HG02852 (cell line): ENCODE data around the gene SIGLEC7.
"Not testable (repeated sequence)": the region's sequence is repeated elsewhere in the genome, so short reads cannot be mapped to it uniquely, and the experiment has no call there.

Experiments used
- ATAC-seq: cut with Tn5 transposase; IDR thresholded peaks from one replicate; pipeline ENCODE4 v1.9.1; 2021; ENCODE audit warnings: mild to moderate bottlenecking, moderate library complexity; ENCODE audit not compliant: unreplicated experiment

Gene SIGLEC7

DNA sequence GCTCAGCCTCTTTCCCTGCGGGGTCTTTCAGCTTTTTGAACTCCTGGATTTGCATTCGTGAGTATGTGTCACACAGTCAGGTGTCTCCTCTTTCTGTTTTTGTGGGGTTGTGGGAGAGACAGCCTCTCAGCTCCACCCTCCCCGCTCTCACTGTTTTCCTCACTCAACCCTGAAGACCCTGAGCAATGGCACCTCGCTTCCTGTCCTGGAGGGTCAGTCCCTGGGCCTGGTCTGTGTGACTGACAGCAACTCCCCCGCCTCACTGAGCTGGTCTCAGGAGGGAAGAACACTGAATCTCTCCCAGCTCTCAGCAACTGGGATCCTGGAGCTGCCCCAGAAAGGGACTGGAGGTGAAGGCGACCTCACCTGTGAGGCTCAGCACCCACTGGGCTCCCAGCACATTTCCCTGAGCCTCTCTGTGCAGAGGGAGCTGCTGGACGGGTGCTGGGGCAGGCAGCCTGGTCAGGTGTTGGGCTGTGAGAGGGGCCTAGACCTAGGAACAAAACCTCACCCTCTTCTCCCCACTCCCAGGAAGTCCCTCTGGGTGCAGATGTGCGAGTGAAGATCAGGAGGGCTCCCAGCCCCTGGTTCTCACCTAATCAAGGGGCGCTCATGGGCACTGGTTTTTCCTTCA is 4.2 kb upstream of the SIGLEC7 start:
- no peak for ATAC-seq

DNA sequence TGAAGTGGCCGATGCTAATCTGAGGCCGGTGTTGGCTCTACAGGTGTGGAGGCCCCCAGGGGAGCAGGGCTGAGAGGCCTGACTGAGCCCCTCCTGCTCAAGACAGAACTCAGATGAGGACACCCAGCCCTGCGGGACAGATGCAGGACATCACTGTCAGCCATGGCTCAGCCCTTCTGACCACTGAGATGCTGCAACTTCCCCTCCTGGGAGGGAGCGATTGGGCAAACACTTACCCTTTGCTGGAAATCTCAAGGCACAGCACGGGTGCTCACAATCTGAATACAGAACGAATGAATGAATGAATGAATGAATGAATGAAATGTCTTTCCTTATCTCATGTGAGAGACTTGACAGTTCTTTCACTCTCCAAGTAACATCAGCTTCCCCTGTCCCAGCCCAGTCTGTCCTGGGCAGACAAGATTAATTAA is 3.5 kb upstream of the SIGLEC7 start:
- ATAC-seq = no peak

- ATAC-seq = no peak
These were observed 2.6 kb upstream of the SIGLEC7 start for GRCh38 chr19:51139299-51140014.

DNA sequence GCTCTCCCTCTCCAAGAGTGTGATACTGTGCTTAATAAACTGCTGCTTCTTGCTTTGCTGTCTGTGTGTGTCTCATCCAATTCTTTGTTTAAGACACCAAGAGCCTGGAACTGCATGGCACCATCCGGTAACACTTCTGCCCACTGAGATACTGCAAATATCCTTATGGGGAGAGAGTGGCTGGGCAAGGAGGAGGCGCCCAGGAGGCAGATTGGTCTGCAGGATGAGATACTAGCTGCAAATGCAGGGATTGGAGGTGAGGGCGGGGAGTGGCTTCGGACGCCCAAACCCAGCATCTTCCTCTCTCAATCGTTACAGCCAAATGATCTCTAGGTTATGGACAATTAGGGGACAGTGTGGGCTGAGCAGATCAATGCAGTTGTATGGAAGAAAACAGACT is 1.7 kb upstream of the SIGLEC7 start:
- ATAC-seq = no peak

- ATAC-seq = no peak
These were observed 920 bp upstream of the SIGLEC7 start for GRCh38 chr19:51141181-51141580.

DNA sequence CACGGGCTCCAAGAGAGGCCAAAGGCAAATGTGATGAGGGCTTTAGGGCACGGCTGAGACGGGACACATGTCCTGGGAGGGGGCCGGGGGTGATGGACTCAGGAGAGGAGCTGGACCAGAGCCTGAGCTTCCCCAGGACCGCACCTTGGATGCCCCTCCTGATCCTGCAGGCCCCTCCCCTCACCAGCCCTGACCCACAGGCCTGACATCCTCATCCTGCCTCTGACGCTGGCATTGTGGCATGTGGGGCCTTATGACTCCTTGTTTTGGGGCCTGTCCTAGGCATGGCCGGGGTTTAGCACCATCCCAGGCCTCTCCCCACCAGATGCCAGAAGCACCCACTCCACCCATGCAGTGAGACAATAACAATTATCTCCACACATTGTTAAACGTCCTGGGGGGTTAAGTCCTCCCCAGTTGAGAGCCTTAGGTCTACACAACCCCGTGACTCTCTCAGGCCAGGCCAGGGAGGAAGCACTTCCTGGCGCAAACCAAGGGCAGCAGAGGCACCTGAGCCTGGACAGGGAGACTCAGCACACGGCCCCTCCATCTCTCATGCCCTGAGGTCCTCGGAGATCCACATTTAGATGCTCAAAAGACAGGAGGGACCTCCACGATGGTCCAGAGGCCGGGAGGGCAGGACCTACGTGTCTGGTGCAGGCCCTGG is 841 bp downstream of the SIGLEC7 start:
- not testable (repeated sequence) for ATAC-seq

DNA sequence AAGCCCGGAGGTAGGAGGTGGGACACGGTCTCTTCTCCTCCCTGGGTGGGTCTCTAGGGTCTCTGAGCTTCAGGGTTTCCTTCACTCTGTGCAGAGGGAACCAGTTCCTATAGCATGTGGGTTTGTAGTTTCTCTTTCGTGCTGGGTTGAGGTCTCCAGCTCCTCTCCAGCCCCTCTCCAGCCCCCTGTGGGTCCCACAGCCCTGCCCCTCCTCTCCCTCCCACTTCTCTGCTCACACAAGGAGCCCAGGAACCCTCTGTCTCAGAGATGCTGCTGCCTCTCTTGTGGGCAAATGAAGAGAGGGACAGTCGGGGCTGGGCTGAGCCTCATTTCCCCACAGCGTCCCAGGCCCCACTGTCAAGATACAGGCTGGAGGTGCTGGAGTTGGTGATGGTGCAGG is 1.4 kb downstream of the SIGLEC7 start:
- ATAC-seq = no peak

- ATAC-seq = no peak
These were observed 2.5 kb downstream of the SIGLEC7 start for GRCh38 chr19:51144482-51145045.

GRCh38 chr19:51145916-51146493 is 3.9 kb downstream of the SIGLEC7 start:
- ATAC-seq = no peak

DNA sequence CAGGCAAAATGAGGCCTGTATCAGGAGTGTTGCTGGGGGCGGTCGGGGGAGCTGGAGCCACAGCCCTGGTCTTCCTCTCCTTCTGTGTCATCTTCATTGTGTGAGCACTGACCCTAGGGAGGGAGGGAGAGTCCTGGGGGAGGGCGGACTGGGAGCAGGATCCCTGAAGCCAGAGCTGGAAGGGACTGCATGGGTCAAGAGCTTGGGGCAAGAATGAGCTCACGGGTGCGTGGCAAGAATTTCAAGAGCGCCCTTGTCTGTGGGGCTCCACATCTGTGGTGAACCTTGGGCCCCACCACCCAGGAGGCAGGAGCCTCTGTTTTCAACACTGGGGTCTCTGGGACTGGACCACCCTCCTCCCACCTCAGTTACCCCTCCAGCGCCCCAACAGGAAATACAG is 4.7 kb downstream of the SIGLEC7 start:
- no peak for ATAC-seq

GRCh38 chr19:51147663-51148062 is 5.6 kb downstream of the SIGLEC7 start:
- no peak for ATAC-seq

DNA sequence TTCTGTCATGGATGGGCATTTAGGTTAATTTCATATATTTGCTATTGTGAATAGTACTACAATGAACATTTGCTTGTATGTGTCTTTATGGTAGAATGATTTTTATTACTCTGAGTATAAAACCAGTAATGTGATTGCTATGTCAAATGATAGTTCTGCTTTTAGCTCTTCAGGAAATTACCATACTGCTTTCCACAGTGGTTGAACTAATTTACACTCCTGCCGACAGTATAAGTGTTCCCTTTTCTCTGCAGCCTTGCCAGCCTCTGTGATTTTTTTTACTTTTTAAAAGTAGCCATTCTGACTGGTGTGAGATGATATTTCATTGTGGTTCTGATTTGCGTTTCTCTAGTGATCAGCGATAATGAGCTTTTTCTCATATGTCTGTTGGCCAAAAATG is 6.5 kb downstream of the SIGLEC7 start:
- ATAC-seq = no peak

GRCh38 chr19:51150627-51151026 is 8.5 kb downstream of the SIGLEC7 start:
- ATAC-seq = no peak

- ATAC-seq = no peak
These were observed 14.6 kb downstream of the SIGLEC7 start for GRCh38 chr19:51156710-51157109.

DNA sequence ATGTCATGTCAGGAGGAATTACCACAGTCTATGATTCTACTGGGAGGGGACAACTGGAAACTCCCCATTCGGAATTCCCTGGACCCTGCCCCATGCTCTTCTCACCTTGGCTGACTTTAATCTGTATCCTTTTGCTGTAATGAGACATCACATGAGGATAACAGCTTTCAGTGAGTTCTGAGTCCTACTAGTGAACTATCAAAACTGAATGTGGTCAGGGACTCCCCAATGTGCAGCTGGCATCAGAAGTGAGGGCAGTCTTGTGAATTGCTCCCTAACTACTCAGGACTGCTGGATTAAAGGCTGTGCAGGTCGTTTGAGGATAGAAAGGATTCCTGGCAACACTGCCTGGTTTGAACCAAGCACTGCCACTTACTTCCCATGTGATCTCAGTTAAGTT is 15.2 kb downstream of the SIGLEC7 start:
- ATAC-seq = no peak

DNA sequence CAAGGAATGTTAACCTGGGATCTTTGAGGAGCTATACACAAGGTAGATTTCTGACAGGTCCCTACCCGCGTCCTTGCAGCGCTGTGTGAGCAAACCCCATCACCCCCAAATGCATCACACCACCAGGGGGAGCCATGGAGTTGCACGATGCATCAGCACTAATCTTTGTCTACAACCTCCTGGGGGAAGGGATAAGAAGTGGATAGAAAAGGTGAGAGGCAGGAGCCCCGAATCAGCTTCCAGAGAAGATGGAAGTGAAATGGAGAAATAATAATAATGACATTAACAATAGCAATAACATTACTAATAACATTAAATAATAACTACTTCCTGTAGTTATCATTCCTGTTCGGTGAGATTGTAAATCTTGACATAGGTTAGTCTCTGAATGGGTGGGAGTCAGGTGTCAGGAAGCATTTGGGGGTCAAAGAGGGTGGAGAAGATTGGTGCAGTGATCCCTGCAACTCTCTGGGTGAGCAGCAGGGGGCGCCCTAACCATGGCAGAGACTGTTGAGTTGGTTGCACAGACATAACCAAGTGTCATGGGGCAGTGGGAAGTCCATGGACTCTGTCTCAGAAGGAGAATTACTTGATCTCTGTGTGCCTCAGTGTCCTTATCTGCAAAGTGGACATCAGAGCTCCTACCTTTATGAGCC is 16.5 kb downstream of the SIGLEC7 start:
- ATAC-seq = no peak

DNA sequence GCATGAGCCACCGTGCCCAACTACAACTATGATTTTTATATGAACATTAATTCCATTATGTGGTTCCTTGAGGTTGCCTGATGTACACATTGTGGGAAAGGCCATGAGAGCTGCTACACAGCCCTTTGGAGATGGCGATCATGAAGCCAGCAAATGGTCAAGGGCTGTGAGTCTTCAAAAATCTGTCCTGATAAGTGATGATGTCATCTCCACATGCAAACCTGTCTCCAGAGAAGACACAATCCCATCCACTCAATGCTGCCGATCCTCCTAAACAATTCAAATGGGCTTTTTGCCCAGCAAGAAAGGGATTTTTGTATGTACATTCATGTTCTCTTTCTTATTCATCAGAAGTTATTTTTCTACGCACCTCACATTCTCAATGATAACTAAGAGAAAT is 17.6 kb downstream of the SIGLEC7 start:
- ATAC-seq = no peak

DNA sequence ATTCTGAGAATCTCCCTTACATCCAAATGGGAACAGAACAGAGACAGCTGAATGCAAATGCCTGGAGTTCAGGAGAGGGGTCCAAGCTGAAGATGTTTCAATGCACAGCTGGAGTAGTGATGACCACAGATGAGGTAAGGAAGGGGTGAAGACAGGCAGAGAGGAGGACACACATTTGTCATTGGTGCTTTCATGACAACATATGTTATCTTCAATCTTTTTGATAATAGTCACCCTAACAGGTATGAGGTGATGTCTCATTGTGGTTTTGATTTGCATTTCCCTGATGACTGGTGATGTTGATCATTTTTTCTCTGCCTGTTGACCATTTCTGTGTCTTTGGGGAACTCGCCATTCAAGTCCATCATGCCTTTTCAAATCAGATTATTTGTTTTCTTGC is 19.2 kb downstream of the SIGLEC7 start:
- no peak for ATAC-seq

GRCh38 chr19:51161867-51162496 is 19.9 kb downstream of the SIGLEC7 start:
- ATAC-seq = no peak

- ATAC-seq = no peak
These were observed 21.2 kb downstream of the SIGLEC7 start for GRCh38 chr19:51163257-51163656.

DNA sequence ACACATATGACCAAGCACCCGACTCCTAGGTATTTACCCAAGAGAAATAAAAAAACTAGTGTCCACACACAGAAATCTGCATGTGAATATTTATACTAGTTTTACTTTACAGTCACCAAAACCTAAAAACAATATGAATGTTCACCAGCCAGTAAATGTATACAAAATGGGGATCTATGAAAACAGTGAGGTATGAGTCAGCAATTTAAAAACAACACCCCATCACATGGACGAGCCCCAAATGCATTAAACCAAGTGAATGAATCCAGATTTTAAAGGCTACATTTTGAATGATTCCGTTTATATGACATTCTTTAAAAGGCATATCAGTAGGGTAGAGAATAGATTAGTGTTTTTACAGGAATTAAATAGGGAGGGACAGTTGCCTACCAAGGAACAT is 22.1 kb downstream of the SIGLEC7 start:
- ATAC-seq = no peak
